Peyer's patch (tissue), 4 donors: ENCODE measurements around the gene SAP25.
A peak's percentile ranks its signal among the peaks of the same experiment; 100 is the strongest.

Source experiments
- POLR2A ChIP-seq, 2 donors: fragments of 450-650 bp; IDR thresholded peaks; one replicate each; pipeline ENCODE4 v1.5.1; 2017; ENCODE audit warnings: antibody characterized with exemption in 2 of 2, mild to moderate bottlenecking in 2 of 2, moderate library complexity in 2 of 2
- TF ChIP-seq, protein P1 (sequence below), 6 experiments: fragments of 450-650 bp in 4 of 6; fragments of 200-600 bp in 2 of 6; sonication (generic) in 1 of 6; IDR thresholded peaks; one replicate each; pipeline ENCODE4 v1.5.1; 2017 to 2019; ENCODE audit warnings: antibody characterized with exemption in 6 of 6, mild to moderate bottlenecking in 3 of 6, moderate library complexity in 1 of 6

DNA sequence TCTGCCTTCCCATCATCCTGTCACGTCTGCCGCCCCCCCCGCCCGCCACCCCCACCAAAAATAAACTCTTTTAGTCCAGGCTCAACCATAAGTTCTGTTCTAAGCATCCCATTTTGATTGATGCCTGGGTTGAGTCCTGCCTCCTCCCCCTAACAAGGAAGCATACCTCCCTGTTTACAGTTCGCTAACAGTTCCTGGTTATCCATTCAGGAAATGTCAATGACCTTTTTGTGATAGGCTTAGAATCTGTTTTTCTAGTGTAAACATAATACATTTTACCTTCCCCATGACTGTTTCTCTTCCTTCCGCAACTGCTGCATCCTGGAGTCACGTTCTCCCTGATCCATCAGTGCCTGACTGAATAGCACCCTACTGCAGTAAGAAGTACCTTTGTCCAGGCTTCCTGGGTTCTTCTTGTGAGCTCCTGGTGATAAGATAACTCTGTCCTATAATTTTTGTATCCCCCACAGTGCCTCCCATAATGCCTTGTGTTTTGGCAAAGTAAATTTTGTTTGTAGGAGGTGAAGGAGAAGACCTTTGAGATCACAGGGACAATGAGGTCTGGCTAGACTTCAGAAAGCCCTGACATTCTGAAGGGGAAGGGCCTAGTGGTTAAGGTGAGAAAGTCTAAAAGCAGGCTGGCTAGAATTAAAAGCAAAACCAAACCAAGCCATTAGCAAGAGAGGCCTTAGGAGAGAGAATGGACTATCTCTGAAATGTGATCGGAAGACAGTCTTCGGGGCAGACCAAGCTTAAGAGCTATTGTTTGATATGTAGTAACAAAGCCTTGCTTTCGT, 27.4 kb downstream of the SAP25 start:
- peak in 1 of 2 donors; percentile 19 for TF ChIP-seq POLR2A (IDR thresholded peaks at IDR 0.05)
- TF ChIP-seq, protein P1, sequence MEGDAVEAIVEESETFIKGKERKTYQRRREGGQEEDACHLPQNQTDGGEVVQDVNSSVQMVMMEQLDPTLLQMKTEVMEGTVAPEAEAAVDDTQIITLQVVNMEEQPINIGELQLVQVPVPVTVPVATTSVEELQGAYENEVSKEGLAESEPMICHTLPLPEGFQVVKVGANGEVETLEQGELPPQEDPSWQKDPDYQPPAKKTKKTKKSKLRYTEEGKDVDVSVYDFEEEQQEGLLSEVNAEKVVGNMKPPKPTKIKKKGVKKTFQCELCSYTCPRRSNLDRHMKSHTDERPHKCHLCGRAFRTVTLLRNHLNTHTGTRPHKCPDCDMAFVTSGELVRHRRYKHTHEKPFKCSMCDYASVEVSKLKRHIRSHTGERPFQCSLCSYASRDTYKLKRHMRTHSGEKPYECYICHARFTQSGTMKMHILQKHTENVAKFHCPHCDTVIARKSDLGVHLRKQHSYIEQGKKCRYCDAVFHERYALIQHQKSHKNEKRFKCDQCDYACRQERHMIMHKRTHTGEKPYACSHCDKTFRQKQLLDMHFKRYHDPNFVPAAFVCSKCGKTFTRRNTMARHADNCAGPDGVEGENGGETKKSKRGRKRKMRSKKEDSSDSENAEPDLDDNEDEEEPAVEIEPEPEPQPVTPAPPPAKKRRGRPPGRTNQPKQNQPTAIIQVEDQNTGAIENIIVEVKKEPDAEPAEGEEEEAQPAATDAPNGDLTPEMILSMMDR (IDR thresholded peaks at IDR 0.05), result no peak
